Measurements from ENCODE around the gene OBSCN.
"Not testable (repeated sequence)": the region's sequence is repeated elsewhere in the genome, so short reads cannot be mapped to it uniquely, and the experiment has no call there.

Gene OBSCN

DNA sequence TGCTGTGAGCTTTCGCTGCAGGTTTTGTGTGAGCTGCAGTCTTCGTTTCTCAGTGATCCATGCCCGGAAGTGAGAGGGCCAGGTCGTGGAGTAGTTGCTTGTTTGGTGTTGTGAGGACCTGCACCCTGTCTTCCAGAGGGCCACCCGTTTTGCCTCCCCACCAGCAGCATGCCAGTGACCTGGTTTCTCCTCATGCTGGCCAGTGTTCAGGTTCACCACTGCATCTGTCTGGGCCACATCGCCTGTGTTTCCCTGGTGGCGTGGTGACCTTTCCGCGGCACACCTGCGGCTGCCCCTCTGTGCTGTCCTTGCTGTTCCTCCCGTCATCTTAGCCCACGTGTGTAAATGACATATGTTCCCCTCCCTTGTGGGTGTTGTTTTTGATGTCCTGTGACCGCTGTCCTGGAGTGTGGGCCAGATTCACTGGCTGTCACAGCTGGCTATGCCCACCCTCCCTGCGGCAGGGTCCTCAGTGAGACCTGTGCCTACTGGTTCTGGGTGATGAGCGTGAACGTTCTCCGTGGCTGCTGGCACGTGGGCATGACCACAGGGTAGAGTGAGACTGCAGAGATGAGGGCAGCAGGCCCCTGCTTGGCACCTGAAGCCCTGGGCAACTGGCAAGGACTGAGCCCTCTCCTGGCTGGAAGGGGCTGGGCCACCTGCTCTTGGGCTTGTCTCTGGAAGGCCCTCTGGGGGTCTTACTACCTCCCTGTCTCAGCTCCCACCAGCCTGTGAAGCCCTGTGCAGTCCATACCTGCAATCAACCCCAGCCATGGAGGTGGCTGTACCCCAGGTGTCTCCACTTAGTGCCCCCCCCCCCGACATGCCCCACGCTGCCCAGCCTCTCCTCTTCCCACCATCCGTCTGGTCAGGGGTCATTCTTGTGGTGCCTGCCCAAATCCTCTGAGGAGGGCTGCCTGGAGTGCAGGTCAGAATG lies 35.0 kb upstream of the OBSCN start:
- DNase-seq = no peak

DNA sequence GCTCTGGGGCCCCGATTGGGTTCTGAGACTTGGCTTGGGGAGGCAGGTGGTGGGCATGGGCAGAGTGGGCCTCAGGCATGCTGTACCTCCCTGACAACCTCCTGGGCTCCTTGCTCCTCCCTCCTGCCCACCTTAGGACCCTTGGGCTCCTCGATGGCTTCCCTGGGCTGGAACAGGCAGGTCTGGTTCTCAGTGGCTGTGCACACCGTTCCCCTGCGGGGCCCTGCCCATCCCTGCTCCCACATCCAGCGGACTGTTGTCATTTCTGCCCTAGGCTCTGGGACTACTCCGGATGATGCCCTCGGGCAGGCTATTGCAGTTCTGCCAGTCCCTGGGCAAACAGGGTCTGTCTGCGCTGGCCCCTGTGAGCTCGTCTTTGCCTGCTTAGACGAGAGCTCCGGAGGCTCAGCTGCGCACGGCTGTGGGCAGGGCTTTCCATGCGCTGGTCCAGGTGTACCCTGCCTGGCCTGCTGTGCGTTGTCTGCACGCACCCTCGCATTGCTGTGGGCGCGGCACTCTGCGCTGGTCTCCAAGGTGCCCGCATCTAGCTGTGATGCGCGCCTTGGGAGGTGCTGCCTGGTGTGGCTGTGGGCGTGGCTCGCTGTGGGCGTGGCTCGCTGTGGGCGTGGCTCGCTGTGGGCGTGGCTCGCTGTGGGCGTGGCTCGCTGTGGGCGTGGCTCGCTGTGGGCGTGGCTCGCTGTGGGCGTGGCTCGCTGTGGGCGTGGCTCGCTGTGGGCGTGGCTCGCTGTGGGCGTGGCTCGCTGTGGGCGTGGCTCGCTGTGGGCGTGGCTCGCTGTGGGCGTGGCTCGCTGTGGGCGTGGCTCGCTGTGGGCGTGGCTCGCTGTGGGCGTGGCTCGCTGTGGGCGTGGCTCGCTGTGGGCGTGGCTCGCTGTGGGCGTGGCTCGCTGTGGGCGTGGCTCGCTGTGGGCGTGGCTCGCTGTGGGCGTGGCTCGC lies 34.0 kb upstream of the OBSCN start:
- peak; percentile 31 to 51 for DNase-seq

DNA sequence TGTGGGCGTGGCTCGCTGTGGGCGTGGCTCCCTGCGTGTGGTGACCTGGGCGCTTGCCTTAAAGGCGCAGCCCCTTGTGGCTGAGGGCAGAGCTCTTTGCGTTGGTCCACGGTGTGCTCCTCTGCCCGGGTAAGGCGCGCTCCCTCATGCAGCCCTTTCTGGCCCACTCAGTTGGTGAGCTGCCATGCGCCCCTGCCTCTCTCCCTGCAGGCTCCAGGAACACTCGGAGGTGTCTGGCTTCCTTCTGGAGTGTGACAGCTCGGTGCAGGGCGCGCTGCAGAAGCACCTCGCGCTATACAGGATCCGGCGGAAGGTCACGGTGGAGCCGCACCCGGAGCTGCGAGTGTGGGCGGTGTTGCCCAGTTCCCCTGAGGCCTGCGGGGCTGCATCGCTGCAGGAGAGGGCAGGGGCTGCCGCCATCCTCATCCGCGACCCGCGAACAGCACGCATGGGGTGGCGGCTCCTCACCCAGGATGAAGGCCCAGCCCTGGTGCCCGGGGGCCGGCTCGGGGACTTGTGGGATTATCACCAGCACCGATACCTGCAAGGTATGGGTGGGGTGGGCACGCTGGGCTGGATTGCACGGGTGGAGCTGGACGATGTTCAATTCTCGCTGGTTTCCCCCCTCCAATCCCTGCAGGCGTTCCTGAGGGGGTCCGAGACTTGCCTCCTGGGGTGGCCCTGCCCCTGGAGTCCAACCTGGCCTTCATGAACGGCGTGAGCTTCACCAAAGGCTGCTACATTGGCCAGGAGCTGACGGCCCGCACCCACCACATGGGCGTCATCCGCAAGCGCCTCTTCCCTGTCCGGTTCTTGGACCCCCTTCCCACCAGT lies 33.1 kb upstream of the OBSCN start:
- peak; percentile 19 to 58 for DNase-seq

GRCh38 chr1:228175316-228176023 lies 32.4 kb upstream of the OBSCN start:
- DNase-seq = no peak

DNA sequence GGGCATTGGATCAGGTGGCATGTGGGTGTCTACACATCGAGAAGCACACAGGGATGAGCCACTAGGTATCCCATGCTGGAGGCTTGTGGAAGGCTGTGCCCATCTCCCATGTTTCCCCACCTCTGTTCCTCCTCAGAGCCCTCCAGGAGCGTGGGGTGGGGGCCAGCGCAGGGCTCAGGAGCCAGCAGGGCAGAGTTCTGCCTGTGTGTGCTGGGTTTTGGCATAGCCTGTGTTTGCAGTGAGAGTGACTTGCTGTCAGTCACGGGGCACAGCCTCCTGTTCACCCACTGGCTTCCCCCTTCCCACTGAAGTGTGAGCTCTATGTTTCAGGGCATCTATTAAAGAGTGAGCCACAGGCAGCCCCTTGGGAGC lies 31.8 kb upstream of the OBSCN start:
- no peak for DNase-seq

GRCh38 chr1:228176461-228177182 lies 31.2 kb upstream of the OBSCN start:
- no peak for DNase-seq

DNA sequence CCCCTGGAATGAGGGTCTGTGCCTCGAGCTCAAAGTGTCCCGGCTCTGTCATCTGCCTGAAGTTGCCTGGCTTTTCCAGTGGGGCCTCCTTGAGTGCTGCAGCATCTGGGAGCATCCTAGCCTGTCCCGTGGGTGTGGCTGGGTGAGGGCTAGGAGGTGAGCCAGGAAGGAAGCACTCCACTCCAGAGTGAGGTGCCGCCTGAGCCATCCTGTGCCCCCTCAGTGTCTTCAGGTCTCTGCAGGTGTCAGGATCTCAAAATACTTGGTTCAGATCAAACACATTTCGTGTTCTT lies 30.7 kb upstream of the OBSCN start:
- DNase-seq = no peak

GRCh38 chr1:228177721-228178710 lies 29.8 kb upstream of the OBSCN start:
- DNase-seq = no peak

GRCh38 chr1:228178737-228179684 lies 28.8 kb upstream of the OBSCN start:
- no peak for DNase-seq

- no peak for DNase-seq
Observed at GRCh38 chr1:228180271-228180958, 27.4 kb upstream of the OBSCN start.

DNA sequence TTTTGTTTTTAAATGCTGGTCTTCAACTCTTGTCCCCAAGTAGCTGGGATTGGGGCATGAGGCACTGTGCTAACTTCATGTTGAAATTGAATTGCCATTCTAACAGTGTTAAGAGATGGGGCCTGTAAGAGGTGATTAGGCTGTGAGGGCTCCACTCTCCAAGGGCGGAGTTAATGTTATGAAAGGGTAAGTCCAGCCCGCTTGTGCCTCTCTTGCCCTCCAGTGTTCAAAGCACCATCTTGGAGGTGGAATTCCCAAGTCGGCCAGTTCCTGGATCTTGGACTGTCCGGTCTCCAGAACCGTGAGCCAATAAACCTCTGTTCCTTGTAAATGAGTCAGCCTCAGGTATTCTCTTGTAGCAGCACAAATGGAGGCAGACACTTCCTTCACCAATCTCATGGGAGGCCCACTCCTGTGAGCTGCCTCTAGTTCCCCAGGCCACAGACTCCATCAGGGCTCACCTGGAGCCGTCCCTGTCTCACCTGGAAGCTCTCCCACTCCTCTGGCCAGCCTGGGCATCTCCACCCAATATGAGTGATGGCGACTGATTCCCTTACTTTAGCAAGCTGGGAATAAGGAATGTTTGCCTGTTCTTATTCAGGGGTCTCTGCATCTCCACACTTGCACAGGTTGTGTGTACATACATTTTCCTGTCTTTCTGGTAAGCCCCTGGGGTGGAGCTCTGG lies 26.7 kb upstream of the OBSCN start:
- no peak for DNase-seq

- DNase-seq = no peak
Observed at GRCh38 chr1:228181645-228182034, 26.2 kb upstream of the OBSCN start.

DNA sequence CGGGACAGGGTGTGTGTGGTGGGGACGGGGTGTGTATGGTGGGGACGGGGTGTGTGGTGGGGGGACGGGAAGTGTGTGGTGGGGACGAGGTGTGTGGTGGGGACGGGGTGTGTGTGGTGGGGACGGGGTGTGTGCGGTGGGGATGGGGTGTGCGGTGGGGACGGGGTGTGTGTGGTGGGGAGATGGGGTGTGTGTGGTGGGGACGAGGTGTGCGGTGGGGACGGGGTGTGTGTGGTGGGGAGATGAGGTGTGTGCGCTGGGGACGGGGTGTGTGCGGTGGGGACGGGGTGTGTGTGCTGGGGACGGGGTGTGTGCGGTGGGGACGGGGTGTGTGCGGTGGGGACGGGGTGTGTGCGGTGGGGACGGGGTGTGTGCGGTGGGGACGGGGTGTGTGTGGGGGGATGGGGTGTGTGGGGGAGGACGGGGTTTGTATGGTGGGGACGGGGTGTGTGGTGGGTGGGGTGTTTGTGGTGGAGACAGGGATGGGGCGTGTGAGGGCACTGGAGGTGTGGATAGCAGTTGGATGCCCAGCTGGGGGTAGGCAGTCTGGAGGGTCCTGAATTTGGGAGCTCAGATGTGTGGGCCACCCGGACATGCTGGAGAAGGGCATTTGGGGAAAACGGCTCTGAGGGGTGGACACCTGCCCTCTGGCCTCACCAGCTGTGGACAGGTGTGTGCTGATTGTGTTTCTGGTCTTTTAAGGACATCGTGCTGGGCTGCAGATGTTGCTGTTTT lies 25.4 kb upstream of the OBSCN start:
- DNase-seq = no peak

GRCh38 chr1:228184152-228184551 lies 23.7 kb upstream of the OBSCN start:
- no peak for DNase-seq

DNA sequence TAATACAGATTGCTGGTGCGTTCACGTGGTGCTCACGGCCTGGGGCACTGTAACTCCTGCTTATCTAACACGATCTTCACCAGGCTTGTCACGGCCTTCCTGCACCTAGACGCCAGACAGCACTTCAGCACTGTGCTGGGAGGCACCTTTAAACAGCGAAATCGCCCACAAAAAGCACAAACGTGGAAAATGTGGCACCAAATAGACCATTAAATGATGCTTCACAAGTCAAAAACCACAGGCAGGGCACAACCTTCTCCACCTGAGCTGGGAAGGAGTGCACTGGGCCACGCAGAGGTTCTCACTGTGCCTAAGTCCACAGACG lies 22.2 kb upstream of the OBSCN start:
- DNase-seq = no peak

- DNase-seq = not testable (repeated sequence)
Observed at GRCh38 chr1:228188249-228188648, 19.6 kb upstream of the OBSCN start.

GRCh38 chr1:228190182-228190581 lies 17.7 kb upstream of the OBSCN start:
- no peak for DNase-seq
